ENCODE data around the gene PCSK9. TPM values are rescaled to one million over a fixed set of nuclear protein-coding genes. Genes with fewer than 3 reads are reported as not detected.

PCSK9 gene
- total and polyA plus RNA-seq, 2 experiments from 2014 or later: 77.6 to 327 TPM

- H3K27me3 Mint-ChIP-seq (ENCODE audit: insufficient read depth, low read depth, poor library complexity): peaks cover 13% of the 10 kb centered on the region
- Histone ChIP-seq H3K9me2 (ENCODE audit: insufficient read depth) (no peaks in the 10 kb centered on the region), H3K4me3 (no peak overlapping the region), H2AFZ (no peak overlapping the region), H4K20me1 (replicated peaks; ENCODE audit: insufficient read depth) (no peaks in the 10 kb centered on the region), H3K4me1 (ENCODE audit: insufficient read depth) (peaks cover 14% of the 10 kb centered on the region), H3K4me2 (no peak overlapping the region), H3K27ac (ENCODE audit: low read depth) (no peak overlapping the region), H3K36me3 (ENCODE audit: insufficient read depth) (no peaks in the 10 kb centered on the region), H3K79me2 (replicated peaks; ENCODE audit: insufficient read depth) (no peaks in the 10 kb centered on the region), H3K27me3 (ENCODE audit: insufficient read depth) (no peaks in the 10 kb centered on the region), H3F3A (replicated peaks; ENCODE audit: low read depth) (peaks cover 4% of the 10 kb centered on the region; the same call in 1 of the 2 replicates)
- DNase-seq (ENCODE audit: low spot score) (no peak), ATAC-seq (no peak)
- TF ChIP-seq EZH2 (IDR thresholded peaks at IDR 0.05; ENCODE audit: low read depth, unreplicated experiment): no peak
- TF ChIP-seq STAT1 (IDR thresholded peaks at IDR 0.05; ENCODE audit: unreplicated experiment): no peak
- no peak for TF ChIP-seq NANOG (IDR thresholded peaks at IDR 0.05; ENCODE audit: borderline replicate concordance)
- TF ChIP-seq REST (IDR thresholded peaks at IDR 0.05; ENCODE audit: unreplicated experiment): no peak
- TF ChIP-seq ZNF331 (CRISPR knock-in tag; IDR thresholded peaks at IDR 0.05; ENCODE audit: low read depth): no peak
- TF ChIP-seq EZH2phosphoT487 (IDR thresholded peaks at IDR 0.05; ENCODE audit: unreplicated experiment): no peak
- no peak for TF ChIP-seq JUNB (IDR thresholded peaks at IDR 0.05; ENCODE audit: unreplicated experiment)
- no peak for TF ChIP-seq CTCF (conservative IDR thresholded peaks at IDR 0.05; ENCODE audit: low read depth in 2 of 2)
- TF ChIP-seq ETS1 (IDR thresholded peaks at IDR 0.05): no peak
- TF ChIP-seq POLR2AphosphoS5 (IDR thresholded peaks at IDR 0.05; ENCODE audit: low read depth): no peak
- TF ChIP-seq ZNF114 (CRISPR knock-in tag; IDR thresholded peaks at IDR 0.05): no peak
- TF ChIP-seq ZNF462 (CRISPR knock-in tag; IDR thresholded peaks at IDR 0.05): no peak
- TF ChIP-seq CREB1 (CRISPR knock-in tag; IDR thresholded peaks at IDR 0.05; ENCODE audit: low read depth): no peak
- peaks cover 5% of the 10 kb centered on the region for H3K36me3 Mint-ChIP-seq (ENCODE audit: low read depth)
- no peak overlapping the region for H3K4me3 Mint-ChIP-seq
- H3K9me3 Mint-ChIP-seq: peaks cover 9% of the 10 kb centered on the region
- H3K4me1 Mint-ChIP-seq: peaks cover 8% of the 10 kb centered on the region
- no peak overlapping the region for H3K27ac Mint-ChIP-seq
Measured at GRCh38 chr1:55018395-55018794, 21.0 kb upstream of the PCSK9 start.
